Astrocyte of the cerebellum (primary cell): ENCODE measurements around the gene PIK3CA.

Source experiments
- DNase-seq: peaks from one replicate; pipeline ENCODE4 v3.0.0-alpha.2; 2011; ENCODE audit warnings: low read depth
- H3K4me3 ChIP-seq: 2 replicates; pipeline ENCODE4 v1.5.1; 2011; ENCODE audit warnings: mild to moderate bottlenecking, low read depth, low read length, moderate library complexity
- in situ Hi-C: cut with HindIII; loops from 2 replicates; pipeline ENCODE4 v1.10.0; 2017; ENCODE audit warnings: low sequenced_read_pairs
- TF ChIP-seq, protein P1 (sequence below): IDR thresholded peaks from 2 replicates; pipeline ENCODE4 v1.5.1; 2012; ENCODE audit warnings: low read length, low read depth, moderate library complexity, mild to moderate bottlenecking; ENCODE audit errors: missing control alignments

Gene PIK3CA

GRCh38 chr3:179281825-179282224 lies 133.7 kb downstream of the PIK3CA start:
- H3K4me3 ChIP-seq: no peak overlapping the region
- in situ Hi-C loops: no loop called here
- TF ChIP-seq, protein P1, sequence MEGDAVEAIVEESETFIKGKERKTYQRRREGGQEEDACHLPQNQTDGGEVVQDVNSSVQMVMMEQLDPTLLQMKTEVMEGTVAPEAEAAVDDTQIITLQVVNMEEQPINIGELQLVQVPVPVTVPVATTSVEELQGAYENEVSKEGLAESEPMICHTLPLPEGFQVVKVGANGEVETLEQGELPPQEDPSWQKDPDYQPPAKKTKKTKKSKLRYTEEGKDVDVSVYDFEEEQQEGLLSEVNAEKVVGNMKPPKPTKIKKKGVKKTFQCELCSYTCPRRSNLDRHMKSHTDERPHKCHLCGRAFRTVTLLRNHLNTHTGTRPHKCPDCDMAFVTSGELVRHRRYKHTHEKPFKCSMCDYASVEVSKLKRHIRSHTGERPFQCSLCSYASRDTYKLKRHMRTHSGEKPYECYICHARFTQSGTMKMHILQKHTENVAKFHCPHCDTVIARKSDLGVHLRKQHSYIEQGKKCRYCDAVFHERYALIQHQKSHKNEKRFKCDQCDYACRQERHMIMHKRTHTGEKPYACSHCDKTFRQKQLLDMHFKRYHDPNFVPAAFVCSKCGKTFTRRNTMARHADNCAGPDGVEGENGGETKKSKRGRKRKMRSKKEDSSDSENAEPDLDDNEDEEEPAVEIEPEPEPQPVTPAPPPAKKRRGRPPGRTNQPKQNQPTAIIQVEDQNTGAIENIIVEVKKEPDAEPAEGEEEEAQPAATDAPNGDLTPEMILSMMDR: no peak
- no peak for DNase-seq

DNA sequence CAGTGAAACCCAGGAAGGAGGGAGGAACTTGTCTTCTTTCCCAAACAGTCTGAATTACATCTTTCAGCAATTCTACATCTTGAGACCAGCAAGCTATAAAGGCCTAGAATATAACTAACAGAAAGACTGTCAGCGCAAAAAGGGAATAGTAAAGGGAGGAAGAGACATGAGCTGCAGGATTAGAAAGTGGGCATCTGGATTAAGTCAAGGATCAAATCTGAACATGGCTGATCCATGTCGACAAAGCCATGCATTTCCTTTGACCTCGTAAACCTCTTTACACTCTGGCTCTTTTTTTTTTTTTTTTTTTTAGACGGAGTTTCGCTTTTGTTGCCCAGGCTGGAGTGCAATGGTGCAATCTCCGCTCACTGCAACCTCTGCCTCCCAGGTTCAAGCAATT lies 138.2 kb downstream of the PIK3CA start:
- TF ChIP-seq, protein P1: no peak
- no peak for DNase-seq
- no peak overlapping the region for H3K4me3 ChIP-seq
- in situ Hi-C loops: no loop called here

GRCh38 chr3:179288845-179289244 lies 140.7 kb downstream of the PIK3CA start:
- TF ChIP-seq, protein P1: no peak
- in situ Hi-C loops: no loop called here

GRCh38 chr3:179289295-179289694 lies 141.1 kb downstream of the PIK3CA start:
- no peak for DNase-seq
- in situ Hi-C loops: no loop called here
- H3K4me3 ChIP-seq: no peak overlapping the region
- TF ChIP-seq, protein P1: no peak

More at GRCh38 chr3:179288845-179289244, 140.7 kb downstream of the PIK3CA start:
- H3K4me3 ChIP-seq: no peak overlapping the region
- DNase-seq: no peak
